GM19468 (cell line): ENCODE results near the gene CAMK4.
"Not testable (repeated sequence)": the region's sequence is repeated elsewhere in the genome, so short reads cannot be mapped to it uniquely, and the experiment has no call there.

ENCODE experiments used
- ATAC-seq: cut with Tn5 transposase; IDR thresholded peaks from one replicate; pipeline ENCODE4 v1.9.1; 2021; ENCODE audit warnings: mild to moderate bottlenecking, moderate library complexity, moderate number of reproducible peaks; ENCODE audit not compliant: unreplicated experiment; ENCODE audit errors: extremely low read depth

CAMK4 gene

DNA sequence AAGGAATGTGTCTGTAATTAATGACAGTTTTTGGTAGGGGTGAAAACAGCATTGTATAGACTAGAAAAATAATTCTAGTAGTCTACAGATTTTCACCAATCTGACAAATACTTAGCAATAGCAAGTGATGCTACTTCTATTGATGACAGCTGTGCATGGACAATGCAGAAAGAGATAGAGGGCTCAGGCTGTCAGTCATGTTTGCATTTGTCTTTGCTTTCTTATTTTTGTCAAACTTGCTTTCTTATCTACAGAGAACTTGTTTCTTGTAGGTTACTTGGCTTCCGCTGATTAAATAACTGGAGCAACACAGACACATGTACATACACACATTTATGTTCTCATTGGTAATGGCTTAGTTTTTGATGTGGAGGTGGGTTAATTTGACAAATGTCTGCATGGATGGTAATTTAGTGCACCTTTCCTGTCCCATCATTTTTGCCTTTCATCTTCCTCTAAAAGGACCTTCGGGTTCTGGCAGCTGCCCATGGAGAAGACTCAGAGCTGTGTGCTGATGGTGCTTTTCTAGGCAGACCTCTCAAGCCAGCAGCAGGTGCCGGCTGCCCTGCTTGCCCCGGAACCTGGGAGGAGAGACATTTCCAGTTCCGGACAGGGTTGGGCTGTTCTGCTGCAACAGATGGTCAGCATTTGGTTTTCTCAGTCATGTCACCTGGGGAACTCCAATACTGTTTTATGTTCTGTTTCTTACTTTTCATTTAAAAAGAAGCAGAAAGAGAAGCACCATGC, 28.8 kb downstream of the CAMK4 start:
- ATAC-seq = peak; percentile 37

DNA sequence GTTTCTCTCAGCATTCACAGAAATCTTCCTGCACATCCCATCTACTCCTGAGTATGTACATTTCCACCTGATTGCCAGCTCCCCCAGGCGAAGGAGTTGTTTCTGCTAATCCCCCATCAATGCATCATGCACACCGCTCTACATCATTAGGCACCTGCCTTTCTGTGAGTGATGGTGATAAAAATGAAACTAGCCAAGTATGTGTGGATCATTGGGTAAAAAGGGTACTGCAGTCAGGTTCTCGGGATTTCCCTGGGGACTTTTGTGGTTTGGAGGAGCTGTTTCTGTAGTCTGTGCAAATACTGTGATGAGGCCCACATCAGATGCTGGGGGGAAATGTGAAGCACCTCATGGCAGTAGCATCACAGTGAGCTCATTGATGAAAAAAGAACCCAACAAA, 30.4 kb downstream of the CAMK4 start:
- ATAC-seq = peak; percentile 76

DNA sequence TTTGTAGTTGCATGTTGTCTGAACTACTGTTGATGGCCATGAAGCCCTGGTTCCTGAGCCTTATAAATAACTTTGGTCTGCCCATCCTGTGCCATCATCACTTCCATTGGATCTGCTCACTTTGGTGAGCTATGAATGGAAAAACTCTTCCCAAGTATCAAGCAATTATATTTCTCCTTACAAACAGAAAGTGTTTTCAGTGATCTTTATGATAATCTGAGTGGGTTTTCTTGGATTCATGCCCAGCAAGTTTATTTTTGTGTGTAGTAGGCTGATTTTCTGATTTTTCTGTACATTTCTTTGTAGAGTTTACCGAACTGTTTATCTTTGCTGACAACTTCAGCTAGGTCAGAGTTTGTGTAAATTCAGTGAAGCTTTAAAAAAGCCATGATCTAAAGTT, 31.0 kb downstream of the CAMK4 start:
- no peak for ATAC-seq

DNA sequence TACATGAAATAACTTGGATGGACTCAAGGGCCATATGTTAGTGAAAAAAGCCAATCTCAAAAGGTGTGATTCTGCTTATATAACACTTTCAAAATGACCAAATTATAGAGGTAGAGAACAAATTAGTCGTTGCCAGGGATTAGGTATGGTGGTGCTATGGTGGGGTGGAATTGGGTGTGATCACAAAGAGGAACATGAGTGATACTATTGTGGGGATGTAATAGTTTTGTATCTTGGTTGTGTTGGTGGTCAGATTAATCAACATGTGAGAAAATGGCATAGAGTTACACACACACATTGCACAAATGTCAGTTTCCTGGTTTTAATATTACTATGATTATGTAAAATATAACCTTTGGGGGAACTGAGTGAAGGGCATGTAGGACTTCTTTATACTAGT, 31.9 kb downstream of the CAMK4 start:
- ATAC-seq = no peak

DNA sequence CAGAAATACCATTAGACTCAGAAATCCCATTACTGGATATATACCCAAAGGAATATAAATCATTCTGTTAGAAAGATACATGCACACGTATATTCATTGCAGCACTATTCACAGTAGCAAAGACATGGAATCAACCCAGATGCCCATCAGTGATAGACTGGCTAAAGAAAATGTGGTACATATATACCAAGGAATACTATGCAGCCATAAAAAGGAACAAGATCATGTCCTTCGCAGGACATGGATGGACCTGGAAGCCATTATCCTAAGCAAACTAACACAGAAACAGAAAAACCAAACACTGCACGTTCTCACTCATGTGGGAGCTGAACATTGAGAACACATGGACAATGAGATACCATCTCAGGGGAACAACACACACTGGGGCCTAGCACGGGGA, 33.4 kb downstream of the CAMK4 start:
- not testable (repeated sequence) for ATAC-seq

DNA sequence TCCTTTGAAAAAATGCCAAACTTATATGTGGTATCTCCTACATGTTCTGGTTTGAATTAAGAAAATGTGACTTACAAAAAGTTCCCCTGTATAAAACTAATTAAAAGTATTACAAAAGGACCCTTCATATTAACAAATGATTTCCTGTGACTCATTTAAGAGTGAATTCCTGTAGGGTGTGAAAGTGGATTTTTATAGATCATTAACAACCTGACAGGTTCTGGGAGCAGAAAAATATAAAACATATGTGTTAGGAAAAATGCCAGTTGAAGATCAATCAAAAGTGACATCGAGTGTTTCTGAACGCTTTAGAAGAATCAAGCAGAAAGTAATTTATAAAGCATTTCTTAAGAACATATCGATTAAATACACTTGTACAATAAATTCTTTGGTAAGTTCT, 35.5 kb downstream of the CAMK4 start:
- ATAC-seq = no peak

DNA sequence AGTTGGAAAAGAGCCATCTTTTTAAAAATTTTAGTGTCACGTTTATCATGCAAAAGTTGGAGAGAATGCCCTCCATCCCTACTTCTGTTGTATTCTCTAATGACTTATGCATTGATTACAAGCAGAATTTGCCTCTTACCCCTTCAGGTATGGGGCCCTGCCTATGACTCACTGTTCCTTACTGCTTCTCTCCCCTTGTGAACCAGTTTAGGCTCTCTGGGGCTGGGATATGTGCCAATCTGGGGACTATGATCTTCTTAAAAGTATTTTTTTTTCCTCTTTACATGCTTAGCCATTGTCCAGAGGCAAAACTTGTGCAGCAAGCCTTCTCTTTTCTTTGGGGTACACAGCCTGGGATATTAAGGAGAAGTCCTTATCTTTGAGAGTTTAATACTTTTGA, 37.4 kb downstream of the CAMK4 start:
- no peak for ATAC-seq

DNA sequence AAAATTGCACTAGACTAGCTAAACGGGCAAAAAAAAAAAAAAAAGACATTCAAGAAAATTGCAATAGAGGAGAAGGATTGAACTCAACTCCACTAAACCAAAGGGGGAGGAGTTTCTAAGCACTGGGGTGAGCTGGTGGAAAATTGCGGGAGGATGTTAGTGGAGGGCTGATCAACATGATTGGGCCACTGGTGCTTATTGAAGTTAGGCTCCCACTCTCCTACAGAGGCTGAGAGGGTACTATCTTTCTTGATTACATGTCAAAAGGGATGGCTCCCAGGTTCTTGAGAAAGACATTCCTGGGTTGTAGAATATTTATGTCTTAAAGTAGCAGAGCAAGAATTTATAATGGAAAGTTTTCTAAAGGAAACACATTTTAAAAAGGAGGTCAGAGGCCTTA, 38.0 kb downstream of the CAMK4 start:
- ATAC-seq = no peak

DNA sequence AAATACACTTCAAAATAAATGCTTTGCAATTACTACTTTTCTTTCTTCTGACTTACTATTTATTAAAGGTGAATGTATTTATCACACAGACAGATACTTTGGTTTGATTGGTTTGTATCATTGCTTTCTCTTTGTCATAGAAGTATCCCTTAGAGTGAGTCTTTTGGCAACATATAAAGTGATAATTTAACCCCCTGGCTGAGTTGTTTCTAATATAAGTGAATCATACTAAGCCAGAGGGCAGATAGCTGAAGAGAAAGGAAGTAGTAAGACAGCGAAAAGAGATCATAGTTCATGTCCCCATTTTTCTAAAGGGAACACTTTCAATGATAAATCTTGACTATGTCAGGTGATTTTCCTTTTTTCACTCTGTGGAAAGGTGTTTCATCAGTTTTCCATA, 38.6 kb downstream of the CAMK4 start:
- ATAC-seq = no peak

DNA sequence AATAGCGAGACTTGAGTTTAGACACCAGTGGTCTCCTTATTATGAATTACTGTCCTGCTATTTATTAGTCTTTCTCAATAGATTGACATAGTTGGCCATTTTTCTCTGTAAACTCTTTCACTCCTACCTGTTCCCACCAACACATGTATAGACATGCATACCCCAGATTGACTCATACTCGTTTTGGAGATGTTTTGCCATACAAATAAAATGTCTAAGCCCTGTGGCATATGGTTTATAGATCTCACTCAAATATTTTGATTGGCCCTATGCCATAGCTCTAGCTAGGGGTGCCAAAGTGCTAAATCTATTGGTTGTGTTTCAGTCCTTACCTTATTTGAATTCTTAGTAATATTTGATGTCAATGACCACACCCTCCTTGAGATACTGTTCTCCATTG, 42.3 kb downstream of the CAMK4 start:
- no peak for ATAC-seq

DNA sequence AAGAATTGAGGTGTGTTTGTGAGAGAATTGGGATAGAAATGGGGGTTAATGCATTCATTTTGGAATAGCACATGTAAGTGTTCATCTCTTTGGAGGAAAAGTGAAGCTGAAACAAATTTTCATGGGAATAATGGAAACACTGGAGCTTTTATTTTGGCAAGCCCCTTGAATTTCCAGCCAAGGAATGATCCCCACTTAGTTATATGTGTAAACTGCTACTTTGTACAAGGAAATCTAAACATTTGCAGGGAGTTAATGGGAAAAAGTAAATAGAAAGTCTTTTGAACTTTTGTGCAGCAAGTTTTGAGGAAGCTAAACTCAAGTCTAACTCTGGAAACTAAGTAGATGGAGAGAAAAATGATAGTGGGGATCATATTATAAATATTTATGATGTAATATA, 44.1 kb downstream of the CAMK4 start:
- no peak for ATAC-seq

DNA sequence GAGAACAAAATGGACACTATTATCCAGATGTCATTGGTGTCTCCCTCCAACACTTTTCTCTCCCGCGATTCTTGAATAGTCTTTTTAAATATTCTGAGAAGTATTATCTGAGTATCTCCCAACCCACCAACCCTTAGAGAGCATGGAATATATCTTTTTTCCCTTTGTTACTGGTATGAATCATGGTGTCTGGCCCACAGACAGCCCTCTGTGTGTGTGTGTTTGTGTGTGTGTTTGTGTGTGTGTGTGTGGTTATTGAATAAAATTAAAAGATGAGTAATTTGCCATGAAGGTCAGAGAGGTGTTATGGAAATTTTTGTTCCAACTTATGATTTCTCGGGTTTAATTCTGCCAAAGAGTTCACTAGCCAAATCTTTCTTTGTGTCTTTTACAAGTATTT, 47.7 kb downstream of the CAMK4 start:
- ATAC-seq = no peak

DNA sequence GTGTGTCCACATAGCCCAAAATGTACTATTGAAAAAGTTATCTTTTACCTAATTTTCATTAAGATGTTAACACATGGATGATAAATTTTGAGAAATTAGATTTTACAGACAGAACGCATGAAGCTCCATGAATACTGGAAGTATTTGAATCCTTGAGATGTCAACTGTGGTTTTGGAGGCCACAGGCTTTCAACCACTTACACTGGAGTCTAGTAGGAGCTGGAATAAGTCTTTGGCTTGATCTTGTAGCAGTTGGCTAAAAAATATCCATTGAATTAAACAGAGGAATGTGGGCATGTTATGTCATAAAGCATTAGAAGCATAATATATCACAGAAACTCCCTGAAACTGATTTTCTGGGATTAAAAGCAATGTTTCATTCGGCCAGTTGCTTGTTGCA, 52.9 kb downstream of the CAMK4 start:
- ATAC-seq = no peak

DNA sequence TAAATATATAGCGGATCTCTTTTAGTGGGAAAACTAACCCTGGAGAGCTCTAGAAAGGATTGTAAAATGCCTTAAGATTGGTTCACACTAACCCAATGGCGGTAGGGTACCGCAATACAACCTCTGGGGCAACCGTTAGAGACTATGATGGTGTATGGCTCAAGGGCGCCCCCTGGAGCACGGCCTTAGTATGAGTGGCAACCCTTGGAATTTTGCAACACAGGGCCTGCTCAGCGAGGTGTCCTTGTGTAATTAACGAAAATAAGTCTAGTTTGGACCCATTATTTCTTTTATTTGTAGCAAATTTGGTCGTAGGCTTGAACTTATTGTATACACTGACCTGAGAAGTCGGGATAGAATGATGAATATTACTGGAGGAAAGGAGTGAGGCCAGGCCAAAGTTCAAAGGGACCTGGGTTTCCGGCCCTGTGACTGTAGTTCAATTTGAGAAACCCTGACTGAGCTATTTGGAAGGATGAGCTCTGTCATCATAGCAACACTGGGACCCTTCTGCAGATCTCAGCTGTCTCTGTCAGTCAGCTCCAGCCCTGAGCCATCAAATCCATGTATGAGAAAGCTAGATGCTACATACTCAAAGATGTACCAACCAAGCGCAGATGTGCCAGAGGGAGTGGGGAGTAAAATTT, 54.8 kb downstream of the CAMK4 start:
- peak; percentile 71 for ATAC-seq

DNA sequence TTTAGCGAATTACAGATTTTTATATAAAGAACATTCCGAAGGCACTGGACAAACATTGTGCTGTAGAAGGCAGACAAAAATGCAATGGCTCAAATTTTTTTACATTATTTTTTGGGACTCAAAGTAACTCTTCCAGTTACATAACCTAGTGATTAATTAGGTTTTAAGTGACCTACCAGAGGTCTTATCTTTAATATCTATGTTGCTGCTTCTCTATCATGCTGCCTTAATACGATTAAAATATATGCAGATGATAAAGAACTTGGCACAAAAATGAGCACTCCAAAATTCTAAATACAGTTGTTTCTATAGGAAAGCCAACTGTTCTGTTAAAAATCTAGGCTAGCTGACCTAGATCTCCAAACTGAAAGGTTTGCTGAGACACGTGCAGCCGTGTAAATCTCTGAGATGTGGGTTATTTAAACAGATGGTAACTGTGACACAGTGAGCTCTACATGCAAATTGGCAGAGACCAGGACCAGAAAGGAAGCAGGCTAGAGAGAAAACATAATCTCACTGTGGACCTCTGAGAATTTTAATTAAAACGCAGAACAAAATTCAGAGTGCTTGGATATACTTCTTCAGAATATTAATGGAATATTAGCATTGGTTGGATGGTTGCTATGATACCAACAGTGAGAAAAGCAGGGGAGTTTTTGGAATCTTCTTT, 56.2 kb downstream of the CAMK4 start:
- ATAC-seq = no peak

DNA sequence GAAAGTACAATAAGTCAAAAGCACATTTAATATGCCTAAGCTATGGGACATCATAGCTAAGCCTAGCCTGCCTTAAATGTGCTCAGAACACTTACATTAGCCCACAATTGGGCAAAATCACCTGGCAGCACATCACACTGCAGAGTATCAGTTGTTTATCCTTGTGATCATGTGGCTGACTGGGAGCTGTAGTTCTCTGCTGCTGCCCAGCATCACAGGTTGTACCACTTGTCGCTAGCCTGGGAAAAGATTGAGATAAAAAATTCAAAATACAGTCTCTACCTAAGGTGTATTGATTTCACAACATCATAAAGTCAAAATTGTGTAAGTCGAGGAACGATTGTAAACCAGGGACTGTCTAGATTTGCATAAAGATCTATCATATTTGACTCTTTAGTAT, 58.6 kb downstream of the CAMK4 start:
- no peak for ATAC-seq

DNA sequence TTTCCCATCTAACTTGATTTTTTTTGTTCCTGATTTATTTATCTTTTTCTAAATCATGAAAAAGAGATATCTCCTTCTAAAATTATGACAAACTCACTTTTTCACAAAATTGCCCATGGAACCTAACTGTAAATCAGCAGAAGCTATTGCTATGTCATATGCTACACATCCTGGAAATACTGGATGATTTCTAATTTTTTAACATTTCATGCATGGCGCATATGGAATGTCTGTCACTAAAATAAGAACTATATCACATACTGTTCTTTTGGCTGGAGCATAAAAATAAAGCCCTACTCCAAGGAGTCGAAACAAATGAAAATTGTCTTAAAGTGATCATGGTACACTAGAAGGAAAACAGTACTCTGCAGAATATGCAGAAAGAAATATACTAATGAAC, 60.6 kb downstream of the CAMK4 start:
- no peak for ATAC-seq

DNA sequence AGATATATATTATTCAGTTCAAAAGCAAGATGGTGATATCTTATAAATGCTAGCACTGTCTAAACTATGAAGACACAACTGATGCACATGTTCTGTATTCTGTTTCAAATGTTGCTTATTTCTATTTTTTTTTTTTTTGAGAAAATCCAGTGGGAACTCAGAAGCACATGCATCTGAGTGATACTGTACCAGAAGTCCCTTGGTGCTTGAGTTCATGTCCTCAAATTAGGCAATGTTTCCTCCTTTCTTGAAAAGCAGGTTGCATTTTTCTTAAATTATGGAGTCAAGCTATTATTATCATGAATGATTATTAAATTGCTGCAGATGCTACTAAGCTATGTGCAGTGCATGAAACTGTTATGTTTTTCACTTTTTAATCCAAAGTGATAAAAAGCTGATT, 70.4 kb downstream of the CAMK4 start:
- no peak for ATAC-seq

DNA sequence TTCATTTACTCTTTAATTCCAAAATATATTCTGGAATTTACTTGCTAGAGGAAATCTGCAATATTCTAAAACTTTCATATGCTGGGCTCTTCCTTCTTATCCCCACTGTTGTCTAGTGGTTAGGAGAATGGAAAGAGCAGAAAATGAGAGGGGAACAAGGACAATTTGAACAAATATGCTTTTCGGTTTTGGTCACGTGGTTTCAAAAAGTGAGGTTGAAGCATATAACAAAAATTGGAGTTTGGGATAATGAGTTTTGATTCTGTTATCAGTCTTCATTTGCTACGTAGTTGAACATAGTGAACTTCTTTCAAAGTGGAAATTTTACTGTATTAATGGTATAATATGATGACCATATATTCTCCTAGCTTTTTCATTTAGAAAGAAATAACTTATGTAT, 71.5 kb downstream of the CAMK4 start:
- no peak for ATAC-seq

DNA sequence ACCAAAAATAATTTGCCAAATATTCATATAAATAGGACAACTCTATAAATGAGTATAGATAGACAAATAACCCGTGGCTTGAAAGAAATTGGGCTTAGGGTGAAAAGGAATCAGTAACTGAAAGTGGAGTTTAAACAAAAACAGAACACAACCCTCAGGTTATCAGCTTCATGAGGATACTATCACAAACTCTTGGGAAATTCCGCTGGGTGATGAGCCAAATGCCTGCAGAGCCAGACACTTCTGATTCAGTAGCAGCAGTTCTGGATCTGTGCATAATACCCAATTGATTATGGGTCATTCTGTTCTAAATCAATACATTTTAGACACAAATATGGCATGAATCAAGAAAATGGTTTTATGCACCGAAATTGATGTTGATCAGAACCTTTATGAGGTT, 72.4 kb downstream of the CAMK4 start:
- no peak for ATAC-seq

DNA sequence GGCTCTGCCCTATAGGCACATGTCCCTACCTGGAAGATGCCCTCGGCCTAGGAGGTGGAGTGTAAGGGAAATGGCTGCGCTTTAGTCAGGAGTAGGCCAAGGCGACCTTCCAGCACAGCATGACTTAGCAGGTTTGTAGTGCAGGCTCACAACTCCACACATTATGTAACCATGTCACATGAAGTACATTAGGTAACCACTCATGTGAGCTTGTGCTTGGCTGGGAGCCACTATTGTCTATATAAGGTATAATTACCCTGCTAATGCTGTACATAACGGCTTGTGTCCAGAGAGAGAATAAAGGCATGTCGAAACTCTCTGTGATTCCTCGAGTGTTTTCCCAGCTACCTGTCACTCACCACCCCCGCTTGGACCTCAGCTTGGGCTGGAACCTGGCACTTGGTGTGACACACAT, 74.9 kb downstream of the CAMK4 start:
- ATAC-seq = no peak
